ENCODE measurements around the gene AKAP13.

DNA sequence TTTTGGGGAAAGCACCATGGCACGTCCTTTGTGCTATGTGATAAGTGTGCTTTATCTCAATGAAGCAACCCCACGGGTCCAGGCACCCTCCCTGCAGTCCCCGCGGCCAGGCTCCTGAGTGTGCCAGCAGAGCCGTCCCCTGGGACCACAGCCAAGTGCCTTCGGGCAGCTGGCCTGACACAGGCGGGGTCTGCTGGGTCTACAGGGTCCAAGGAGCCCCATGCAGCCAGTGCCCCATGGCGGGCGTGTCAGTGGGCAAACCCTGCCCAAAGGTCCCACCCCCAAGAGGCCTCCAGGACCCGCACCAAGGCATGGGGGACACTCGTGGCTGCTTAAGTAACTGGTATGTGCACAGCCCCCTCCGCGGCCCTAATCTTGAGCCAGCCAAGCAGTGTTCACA lies 379.0 kb downstream of the AKAP13 start:
- TF ChIP-seq CTCF (IDR thresholded peaks at IDR 0.05), result no peak
- TF ChIP-seq POLR2A (IDR thresholded peaks at IDR 0.05), result no peak
- TF ChIP-seq POLR2AphosphoS5 (IDR thresholded peaks at IDR 0.05), result no peak
